Measurements from ENCODE around the gene MIA2. TPM values are rescaled to one million over a fixed set of nuclear protein-coding genes. Genes with fewer than 3 reads are reported as not detected.
A peak's percentile ranks its signal among the peaks of the same experiment; 100 is the strongest.

Gene MIA2
- total RNA-seq, 4 donors from 2014 or later, result 54.1 to 83.0 (median 71.4) TPM

DNA sequence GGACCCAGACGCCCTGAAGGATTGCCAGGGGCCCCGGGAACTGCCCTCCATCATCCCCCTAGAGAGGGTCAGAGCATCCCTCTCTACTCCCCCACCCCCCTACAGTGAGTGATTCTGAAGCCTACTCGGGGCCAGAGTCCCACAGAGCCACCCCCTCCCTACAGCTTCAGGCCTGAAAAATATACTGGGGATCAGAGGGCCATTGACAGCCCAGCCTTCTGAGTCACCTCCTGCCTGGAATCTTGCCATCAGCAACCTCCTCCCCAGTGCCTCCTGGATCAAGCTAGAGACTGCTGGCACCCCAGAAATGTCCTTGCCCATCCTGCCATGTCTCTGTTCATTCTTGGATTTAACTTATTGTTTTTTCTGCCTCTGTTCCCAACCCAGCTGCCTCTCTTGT, 21.7 kb upstream of the MIA2 start:
- TF ChIP-seq POLR2AphosphoS5 (IDR thresholded peaks at IDR 0.05) (no peak), POLR2A (IDR thresholded peaks at IDR 0.05) (no peak), EP300 (IDR thresholded peaks at IDR 0.05; ENCODE audit: low read depth) (no peak)
- TF ChIP-seq, protein P1, sequence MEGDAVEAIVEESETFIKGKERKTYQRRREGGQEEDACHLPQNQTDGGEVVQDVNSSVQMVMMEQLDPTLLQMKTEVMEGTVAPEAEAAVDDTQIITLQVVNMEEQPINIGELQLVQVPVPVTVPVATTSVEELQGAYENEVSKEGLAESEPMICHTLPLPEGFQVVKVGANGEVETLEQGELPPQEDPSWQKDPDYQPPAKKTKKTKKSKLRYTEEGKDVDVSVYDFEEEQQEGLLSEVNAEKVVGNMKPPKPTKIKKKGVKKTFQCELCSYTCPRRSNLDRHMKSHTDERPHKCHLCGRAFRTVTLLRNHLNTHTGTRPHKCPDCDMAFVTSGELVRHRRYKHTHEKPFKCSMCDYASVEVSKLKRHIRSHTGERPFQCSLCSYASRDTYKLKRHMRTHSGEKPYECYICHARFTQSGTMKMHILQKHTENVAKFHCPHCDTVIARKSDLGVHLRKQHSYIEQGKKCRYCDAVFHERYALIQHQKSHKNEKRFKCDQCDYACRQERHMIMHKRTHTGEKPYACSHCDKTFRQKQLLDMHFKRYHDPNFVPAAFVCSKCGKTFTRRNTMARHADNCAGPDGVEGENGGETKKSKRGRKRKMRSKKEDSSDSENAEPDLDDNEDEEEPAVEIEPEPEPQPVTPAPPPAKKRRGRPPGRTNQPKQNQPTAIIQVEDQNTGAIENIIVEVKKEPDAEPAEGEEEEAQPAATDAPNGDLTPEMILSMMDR (IDR thresholded peaks at IDR 0.05), result no peak
- 72% methylated on average over 3 of the region's 3 CpGs; no CpG with 5 or more reads in 1 of the 2 donors for WGBS, 2 donors (ENCODE audit: low coverage in 1 of 2)
- DNase-seq, result no peak
- Histone ChIP-seq H3K27ac (no peak overlapping the region), H3K36me3 (no peaks in the 10 kb centered on the region), H3K4me1 (no peaks in the 10 kb centered on the region), H3K4me3 (no peak overlapping the region), H3K9me3 (no peaks in the 10 kb centered on the region), H3K27me3 (no peaks in the 10 kb centered on the region)
- in situ Hi-C loops (cut with MboI; ENCODE audit: low pct_ligation_motif_present in 1 of 4, low pct_unique_long_range_greater_than_20kb in 1 of 4, low sequenced_read_pairs in 3 of 4), result no loop called here
- intact Hi-C loops (cut with DNase I; ENCODE audit: low total_unique reads), result no loop called here

DNA sequence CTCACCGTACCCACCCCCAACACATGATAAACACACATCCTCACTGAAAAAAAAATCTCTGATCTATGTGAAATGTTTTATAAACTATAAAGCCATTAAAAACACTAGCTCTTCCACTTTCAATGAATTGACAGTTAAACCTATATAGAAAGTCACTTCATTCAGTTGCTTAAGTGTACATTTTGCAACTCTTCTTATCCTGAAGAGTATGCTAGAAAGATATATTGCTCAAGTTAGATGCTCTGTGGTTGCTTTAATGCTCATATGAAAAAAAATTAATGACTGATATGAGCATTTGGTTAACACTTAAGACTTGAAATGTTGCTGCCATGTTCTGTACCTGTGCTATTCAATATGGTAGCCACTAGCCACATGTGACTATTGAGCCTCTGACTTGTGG, 21.0 kb upstream of the MIA2 start:
- DNase-seq, result no peak
- TF ChIP-seq POLR2AphosphoS5 (IDR thresholded peaks at IDR 0.05) (no peak), POLR2A (IDR thresholded peaks at IDR 0.05) (no peak), EP300 (IDR thresholded peaks at IDR 0.05; ENCODE audit: low read depth) (no peak)
- TF ChIP-seq, protein P1 (IDR thresholded peaks at IDR 0.05), result no peak
- no peaks in the 10 kb centered on the region for H3K36me3 ChIP-seq
- H3K9me3 ChIP-seq, result no peaks in the 10 kb centered on the region
- H3K4me3 ChIP-seq, result no peak overlapping the region
- WGBS, 2 donors (ENCODE audit: low coverage in 1 of 2), result 43 to 95% methylated on average over 1 of the region's 1 CpG
- in situ Hi-C loops (cut with MboI; ENCODE audit: low pct_ligation_motif_present in 1 of 4, low pct_unique_long_range_greater_than_20kb in 1 of 4, low sequenced_read_pairs in 3 of 4), result no loop called here
- no peaks in the 10 kb centered on the region for H3K4me1 ChIP-seq
- no peaks in the 10 kb centered on the region for H3K27me3 ChIP-seq
- no peak overlapping the region for H3K27ac ChIP-seq
- intact Hi-C loops (cut with DNase I; ENCODE audit: low total_unique reads), result no loop called here

DNA sequence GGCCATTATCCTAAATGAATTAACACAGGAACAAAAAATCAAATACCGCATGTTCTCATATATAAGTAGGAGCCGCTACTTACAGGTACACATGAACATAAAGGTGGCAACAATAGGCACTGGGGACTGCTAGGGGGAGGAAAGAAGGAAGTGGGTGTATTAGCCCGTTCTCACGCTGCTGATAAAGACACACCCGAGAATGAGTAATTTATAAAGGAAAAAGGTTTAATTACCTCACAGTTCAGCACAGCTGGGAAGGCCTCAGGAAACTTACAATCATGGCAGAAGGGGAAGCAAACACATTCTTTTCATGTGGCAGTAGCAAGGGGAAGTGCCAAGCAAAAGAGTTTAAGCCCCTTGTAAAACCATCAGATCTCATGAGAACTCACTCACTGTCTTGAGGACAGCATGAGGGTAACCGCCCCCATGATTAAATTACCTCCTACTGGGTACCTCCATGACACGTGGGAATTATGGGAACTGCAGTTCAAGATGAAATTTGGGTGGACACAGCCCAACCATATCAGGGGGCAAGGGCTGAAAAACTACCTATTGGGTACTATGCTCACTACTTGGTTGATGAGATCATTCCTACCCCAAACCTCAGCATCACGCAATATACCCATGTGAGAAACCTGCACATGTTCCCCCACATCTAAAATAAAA, 16.4 kb upstream of the MIA2 start:
- peaks cover 0 to 13% (median 0%) of the 10 kb centered on the region in 4 donors for H3K4me1 ChIP-seq
- no peaks in the 10 kb centered on the region for H3K9me3 ChIP-seq
- H3K36me3 ChIP-seq, result no peaks in the 10 kb centered on the region
- H3K4me3 ChIP-seq, result no peak overlapping the region
- WGBS, 2 donors (ENCODE audit: low coverage in 1 of 2), result 65 to 72% methylated on average over 6 to 8 of the region's 8 CpGs
- TF ChIP-seq EP300 (IDR thresholded peaks at IDR 0.05; ENCODE audit: low read depth) (no peak), POLR2A (IDR thresholded peaks at IDR 0.05) (no peak), POLR2AphosphoS5 (IDR thresholded peaks at IDR 0.05) (no peak)
- TF ChIP-seq, protein P1 (IDR thresholded peaks at IDR 0.05), result no peak
- H3K27ac ChIP-seq, result no peak overlapping the region
- no peaks in the 10 kb centered on the region for H3K27me3 ChIP-seq
- in situ Hi-C loops (cut with MboI; ENCODE audit: low pct_ligation_motif_present in 1 of 4, low pct_unique_long_range_greater_than_20kb in 1 of 4, low sequenced_read_pairs in 3 of 4), result no loop called here
- intact Hi-C loops (cut with DNase I; ENCODE audit: low total_unique reads), result no loop called here
- no peak for DNase-seq

DNA sequence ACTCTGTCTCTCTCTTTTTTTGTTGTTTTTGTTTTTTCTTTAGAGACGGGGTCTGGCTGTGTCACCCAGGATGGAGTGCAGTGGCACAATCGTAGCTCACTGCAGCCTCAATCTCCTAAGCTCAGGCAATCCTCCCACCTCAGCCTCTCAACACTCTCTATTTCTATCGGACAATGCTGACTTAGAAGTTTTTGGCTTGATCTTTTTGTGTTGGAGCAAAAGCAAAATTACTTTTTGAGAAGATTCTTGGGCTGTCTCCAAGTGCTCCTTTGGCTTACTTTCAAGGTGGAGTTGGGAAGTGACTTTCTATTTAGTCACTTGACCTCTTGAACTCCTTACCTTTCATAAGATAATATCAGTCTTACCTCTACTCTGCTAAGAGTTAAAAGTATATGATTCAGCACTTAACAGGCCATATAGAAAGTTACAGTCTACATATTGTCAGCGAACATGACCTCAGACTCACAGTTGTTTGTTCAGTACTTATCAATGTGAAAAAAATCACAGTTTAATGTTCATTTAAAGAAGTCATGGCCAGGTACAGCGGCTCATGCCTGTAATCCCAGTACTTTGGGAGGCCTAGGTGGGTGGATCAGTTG, 15.4 kb upstream of the MIA2 start:
- no peaks in the 10 kb centered on the region for H3K27me3 ChIP-seq
- in situ Hi-C loops (cut with MboI; ENCODE audit: low pct_ligation_motif_present in 1 of 4, low pct_unique_long_range_greater_than_20kb in 1 of 4, low sequenced_read_pairs in 3 of 4) (no loop called here), intact Hi-C loops (cut with DNase I; ENCODE audit: low total_unique reads) (no loop called here)
- H3K4me3 ChIP-seq, result no peak overlapping the region
- H3K36me3 ChIP-seq, result no peaks in the 10 kb centered on the region
- peaks cover 0 to 13% (median 0%) of the 10 kb centered on the region in 4 donors for H3K4me1 ChIP-seq
- WGBS, 2 donors (ENCODE audit: low coverage in 1 of 2), result 59 to 75% methylated on average over 3 to 5 of the region's 5 CpGs
- no peaks in the 10 kb centered on the region for H3K9me3 ChIP-seq
- TF ChIP-seq POLR2AphosphoS5 (IDR thresholded peaks at IDR 0.05) (peak in 1 of 3 donors; percentile 13), POLR2A (IDR thresholded peaks at IDR 0.05) (no peak), EP300 (IDR thresholded peaks at IDR 0.05; ENCODE audit: low read depth) (no peak)
- DNase-seq, result no peak
- no peak overlapping the region for H3K27ac ChIP-seq

Measured in transverse colon (tissue), 4 donors.